SK-N-SH (cell line): ENCODE measurements around the gene WIF1. TPM values are rescaled to one million over a fixed set of nuclear protein-coding genes. Genes with fewer than 3 reads are reported as not detected.

Source experiments
- CTCF ChIA-PET: fragments of 300-600, 350-600 bp; formaldehyde crosslinking; extraction: SDS; loops from one replicate; lab custom pipeline; 2021; lab: Yijun Ruan, JAX
- POLR2A ChIA-PET: fragments of 350-600 bp; sonication (Branson Sonifier 250); formaldehyde crosslinking; extraction: SDS; loops from one replicate; lab custom pipeline; 2020; ENCODE audit warnings: antibody characterized with exemption, inconsistent platforms; lab: Yijun Ruan, JAX
- DNase-seq: peaks from one replicate; pipeline ENCODE4 v3.0.0; 2012
- H2AFZ ChIP-seq: fragments of 200-600 bp; sonication (generic); 2 replicates; pipeline ENCODE4 v1.8.1; 2016; ENCODE audit warnings: antibody characterized with exemption, mild to moderate bottlenecking, low read depth
- H3F3A ChIP-seq: fragments of 200-600 bp; sonication (generic); replicated peaks from 2 replicates; pipeline ENCODE3; 2016; ENCODE audit warnings: antibody characterized with exemption, mild to moderate bottlenecking; ENCODE audit not compliant: insufficient read depth
- H3K27ac ChIP-seq, 2 experiments: fragments of 200-500 bp in 1 of 2; fragments of 200-600 bp in 1 of 2; sonication (Bioruptor generic) in 1 of 2; sonication (generic), shearing (Covaris generic) in 1 of 2; 2 replicates each; pipeline versions ENCODE4 v1.5.1 to v1.6.1; 2014 to 2016; ENCODE audit warnings: low read depth in 2 of 2, inconsistent platforms in 1 of 2, low read length in 1 of 2, mild to moderate bottlenecking in 1 of 2, mixed read lengths in 1 of 2
- H3K27me3 ChIP-seq: fragments of 200-600 bp; sonication (generic), shearing (Covaris generic); 2 replicates; pipeline ENCODE4 v1.6.1; 2016; ENCODE audit warnings: mixed run types; ENCODE audit not compliant: insufficient read depth
- H3K36me3 ChIP-seq, 2 experiments: fragments of 200-500 bp in 1 of 2; fragments of 200-600 bp in 1 of 2; sonication (Bioruptor generic) in 1 of 2; sonication (generic) in 1 of 2; replicated peaks in 1 of 2; 2 replicates each; pipeline versions ENCODE3 to v1.5.1; 2014 to 2016; ENCODE audit warnings: low read length in 1 of 2, mild to moderate bottlenecking in 1 of 2; ENCODE audit not compliant: insufficient read depth in 2 of 2, control insufficient read depth in 1 of 2
- H3K4me1 ChIP-seq, 2 experiments: fragments of 200-500 bp in 1 of 2; fragments of 200-600 bp in 1 of 2; sonication (Bioruptor generic) in 1 of 2; sonication (generic), shearing (Covaris generic) in 1 of 2; 2 replicates each; pipeline versions ENCODE4 v1.5.1 to v1.6.1; 2014 to 2016; ENCODE audit warnings: low read depth in 1 of 2, low read length in 1 of 2, mixed run types in 1 of 2; ENCODE audit not compliant: insufficient read depth in 2 of 2, control insufficient read depth in 1 of 2
- H3K4me2 ChIP-seq: fragments of 200-600 bp; sonication (generic), shearing (Covaris generic); 2 replicates; pipeline ENCODE4 v1.6.1; 2017; ENCODE audit warnings: mixed run types
- H3K4me3 ChIP-seq, 2 experiments: fragments of 200-500 bp in 1 of 2; fragments of 200-600 bp in 1 of 2; sonication (Bioruptor generic) in 1 of 2; sonication (generic), shearing (Covaris generic) in 1 of 2; 2 replicates each; pipeline versions ENCODE4 v1.5.1 to v1.8.1; 2014 to 2016; ENCODE audit warnings: low read depth in 2 of 2, inconsistent platforms in 1 of 2, low read length in 1 of 2, mild to moderate bottlenecking in 1 of 2, mixed read lengths in 1 of 2, moderate library complexity in 1 of 2
- H3K79me2 ChIP-seq: fragments of 200-600 bp; sonication (generic); 2 replicates; pipeline ENCODE4 v1.8.1; 2017; ENCODE audit warnings: mild to moderate bottlenecking; ENCODE audit not compliant: insufficient read depth
- H3K9ac ChIP-seq: fragments of 200-600 bp; sonication (generic); 2 replicates; pipeline ENCODE4 v1.6.1; 2017; ENCODE audit warnings: mixed run types
- H3K9me2 ChIP-seq: fragments of 200-600 bp; sonication (generic); 2 replicates; pipeline ENCODE4 v1.6.1; 2017; ENCODE audit warnings: mixed run types
- H3K9me3 ChIP-seq: fragments of 200-600 bp; sonication (generic); 2 replicates; pipeline ENCODE4 v1.6.1; 2017; ENCODE audit warnings: mixed run types, mild to moderate bottlenecking, moderate library complexity
- H4K20me1 ChIP-seq: fragments of 200-600 bp; sonication (generic); 2 replicates; pipeline ENCODE4 v1.6.1; 2017; ENCODE audit warnings: mild to moderate bottlenecking, mixed run types; ENCODE audit not compliant: insufficient read depth
- CHD2 ChIP-seq: fragments of 150-350 bp; IDR thresholded peaks from 2 replicates; pipeline ENCODE4 v1.6.1; 2018; ENCODE audit warnings: low read length; ENCODE audit not compliant: partially characterized antibody
- ELF1 ChIP-seq: IDR thresholded peaks from 2 replicates; pipeline ENCODE4 v1.4.0; 2012
- EP300 ChIP-seq, 2 experiments: IDR thresholded peaks; 2 replicates each; pipeline versions ENCODE4 v1.4.0 to v1.6.1; 2012; ENCODE audit warnings: borderline replicate concordance in 1 of 2, low read depth in 1 of 2, low read length in 1 of 2
- FOSL2 ChIP-seq: IDR thresholded peaks from 2 replicates; pipeline ENCODE4 v1.4.0; 2012; ENCODE audit warnings: low read depth, mild to moderate bottlenecking, moderate library complexity, borderline replicate concordance
- FOXJ3 ChIP-seq: sonication (generic); formaldehyde crosslinking; IDR thresholded peaks from 2 replicates; pipeline ENCODE4 v1.5.1; 2020; ENCODE audit warnings: mild to moderate bottlenecking, missing genetic modification reagents
- GABPA ChIP-seq: IDR thresholded peaks from 2 replicates; pipeline ENCODE4 v1.4.0; 2012; ENCODE audit warnings: low read depth, mild to moderate bottlenecking
- GATA2 ChIP-seq: sonication (generic); formaldehyde crosslinking; IDR thresholded peaks from 2 replicates; pipeline ENCODE4 v1.5.0; 2020; ENCODE audit warnings: mild to moderate bottlenecking, missing genetic modification reagents
- IRF3 ChIP-seq: fragments of 150-350 bp; IDR thresholded peaks from 2 replicates; pipeline ENCODE4 v1.6.1; 2016; ENCODE audit warnings: mild to moderate bottlenecking, low read depth, low read length
- JUND ChIP-seq: IDR thresholded peaks from 2 replicates; pipeline ENCODE4 v1.4.0; 2012
- MAX ChIP-seq: IDR thresholded peaks from 2 replicates; pipeline ENCODE4 v1.4.0; 2012; ENCODE audit warnings: low read depth
- MEF2A ChIP-seq: IDR thresholded peaks from 2 replicates; pipeline ENCODE4 v1.4.0; 2012; ENCODE audit warnings: low read depth, borderline replicate concordance
- MXI1 ChIP-seq: IDR thresholded peaks from 2 replicates; pipeline ENCODE4 v1.6.1; 2012; ENCODE audit warnings: mild to moderate bottlenecking, low read depth, low read length, improper control_type of control experiment
- POLR2AphosphoS5 ChIP-seq: IDR thresholded peaks from 2 replicates; pipeline ENCODE4 v1.6.1; 2012; ENCODE audit warnings: low read depth, low read length
- RAD21 ChIP-seq: IDR thresholded peaks from 2 replicates; pipeline ENCODE4 v1.6.1; 2012; ENCODE audit warnings: mild to moderate bottlenecking, low read length
- RCOR1 ChIP-seq: fragments of 150-350 bp; IDR thresholded peaks from 2 replicates; pipeline ENCODE4 v1.6.1; 2017; ENCODE audit warnings: antibody characterized with exemption, low read length
- REST ChIP-seq: IDR thresholded peaks from 2 replicates; pipeline ENCODE4 v1.6.1; 2012; ENCODE audit warnings: mild to moderate bottlenecking, low read depth, low read length, moderate library complexity
- SIN3A ChIP-seq: IDR thresholded peaks from 2 replicates; pipeline ENCODE4 v1.6.1; 2012; ENCODE audit warnings: low read depth, mild to moderate bottlenecking, low read length, moderate library complexity, borderline replicate concordance
- SMC3 ChIP-seq: IDR thresholded peaks from 2 replicates; pipeline ENCODE4 v1.6.1; 2012; ENCODE audit warnings: low read depth, low read length, improper control_type of control experiment
- TCF12 ChIP-seq: IDR thresholded peaks from 2 replicates; pipeline ENCODE4 v1.4.0; 2012
- USF1 ChIP-seq: IDR thresholded peaks from 2 replicates; pipeline ENCODE4 v1.4.0; 2012; ENCODE audit warnings: low read depth, borderline replicate concordance
- USF2 ChIP-seq: fragments of 150-350 bp; IDR thresholded peaks from 2 replicates; pipeline ENCODE4 v1.6.1; 2017; ENCODE audit warnings: antibody characterized with exemption, low read length, low read depth, borderline replicate concordance
- YY1 ChIP-seq: IDR thresholded peaks from 2 replicates; pipeline ENCODE4 v1.4.0; 2012; ENCODE audit warnings: low read depth, mild to moderate bottlenecking
- WGBS: methylation state at CpG from one replicate; pipeline ENCODE4 v1.1.6; 2017; ENCODE audit warnings: low lambda C conversion rate; 5-methylcytosine and 5-hydroxymethylcytosine counted together
- polyA plus RNA-seq, 3 experiments: library from polyadenylated mRNA; depleted of rRNA; stranded (reverse); fragments of >200 nt; gene quantifications; 2 replicates each; pipeline ENCODE4 v1.2.3, GENCODE V29; 2012

Gene WIF1
- polyA plus RNA-seq, 1 of the 3 experiments (the other 2 are of a cell fraction): not detected

GRCh38 chr12:65139389-65139788, 18.3 kb upstream of the WIF1 start:
- WGBS: 3% methylated on average over 1 of the region's 1 CpG
- Histone ChIP-seq H3K9me2 (no peaks in the 10 kb centered on the region), H3K9ac (no peak overlapping the region), H3K4me3 (no peak overlapping the region), H3K4me1 (no peaks in the 10 kb centered on the region; a peak in 1 of 4 replicates), H3K27ac (no peak overlapping the region), H2AFZ (no peak overlapping the region), H3K27me3 (peaks cover 17% of the 10 kb centered on the region; the same call in 1 of the 2 replicates), H3K9me3 (peaks cover 9% of the 10 kb centered on the region), H3K4me2 (no peak overlapping the region), H4K20me1 (no peaks in the 10 kb centered on the region)
- ChIA-PET POLR2A (no interaction called here), CTCF (interaction anchor here (1.2 to 2.4 kb wide), 2 partner anchors 16 to 25 kb away, joined by 3 to 6 read pairs; no protein-coding TSS in a partner anchor)
- DNase-seq: no peak
- TF ChIP-seq USF2: no peak
- TF ChIP-seq MXI1: no peak
- TF ChIP-seq IRF3: no peak
- no peak for TF ChIP-seq SMC3
- no peak for TF ChIP-seq YY1
- TF ChIP-seq POLR2AphosphoS5: no peak
- no peak for TF ChIP-seq MEF2A
- no peak for TF ChIP-seq FOSL2
- TF ChIP-seq GATA2 (CRISPR knock-in tag): no peak
- TF ChIP-seq JUND: no peak
- TF ChIP-seq GABPA: no peak
- TF ChIP-seq TCF12: no peak
- TF ChIP-seq, all 33 proteins: peak for 0
- no peaks in the 10 kb centered on the region for H3K79me2 ChIP-seq
- H3K36me3 ChIP-seq: no peaks in the 10 kb centered on the region
- H3F3A ChIP-seq: no peaks in the 10 kb centered on the region

GRCh38 chr12:65133879-65134278, 12.8 kb upstream of the WIF1 start:
- Histone ChIP-seq H3K4me3 (no peak overlapping the region), H3F3A (no peaks in the 10 kb centered on the region), H3K4me2 (no peak overlapping the region), H2AFZ (no peak overlapping the region), H3K9me3 (peaks cover 9% of the 10 kb centered on the region), H3K9me2 (no peaks in the 10 kb centered on the region), H4K20me1 (no peaks in the 10 kb centered on the region), H3K9ac (no peak overlapping the region), H3K79me2 (no peaks in the 10 kb centered on the region), H3K27me3 (peaks cover 7% of the 10 kb centered on the region; the same call in 1 of the 2 replicates), H3K27ac (no peak overlapping the region), H3K4me1 (no peaks in the 10 kb centered on the region), H3K36me3 (no peaks in the 10 kb centered on the region)
- ChIA-PET POLR2A (no interaction called here), CTCF (interaction anchor here (2.0 kb wide), 1 partner anchor 10 kb away, joined by 5 read pairs; no protein-coding TSS in a partner anchor)
- DNase-seq: no peak
- TF ChIP-seq REST (no peak), MAX (no peak), JUND (no peak), CHD2 (no peak), EP300 (IDR thresholded peaks at IDR 0.05; ENCODE audit: borderline replicate concordance in 1 of 2, low read depth in 1 of 2, low read length in 1 of 2) (no peak), USF2 (no peak), ELF1 (no peak), FOSL2 (no peak), RCOR1 (no peak), SIN3A (no peak), USF1 (no peak), FOXJ3 (CRISPR knock-in tag) (no peak), RAD21 (no peak), GABPA (no peak), POLR2AphosphoS5 (no peak)
